ENCODE results near the gene GCDH.

- TF ChIP-seq CTCF (conservative IDR thresholded peaks at IDR 0.05), result no peak
- TF ChIP-seq ZFX (IDR thresholded peaks at IDR 0.05), result no peak
Observed at GRCh38 chr19:12896460-12896859, 5.5 kb downstream of the GCDH start.
